HG03442 (cell line): Measurements from ENCODE around the gene MARCO.
"Not testable (repeated sequence)": the region's sequence is repeated elsewhere in the genome, so short reads cannot be mapped to it uniquely, and the experiment has no call there.

ENCODE experiments used
- ATAC-seq: cut with Tn5 transposase; IDR thresholded peaks from one replicate; pipeline ENCODE4 v1.9.1; 2021; ENCODE audit warnings: mild to moderate bottlenecking, moderate library complexity; ENCODE audit not compliant: unreplicated experiment

The MARCO gene

GRCh38 chr2:119026890-119027289, 84.9 kb downstream of the MARCO start:
- ATAC-seq = no peak

- no peak for ATAC-seq
Measured at GRCh38 chr2:119028327-119029174, 86.6 kb downstream of the MARCO start.

DNA sequence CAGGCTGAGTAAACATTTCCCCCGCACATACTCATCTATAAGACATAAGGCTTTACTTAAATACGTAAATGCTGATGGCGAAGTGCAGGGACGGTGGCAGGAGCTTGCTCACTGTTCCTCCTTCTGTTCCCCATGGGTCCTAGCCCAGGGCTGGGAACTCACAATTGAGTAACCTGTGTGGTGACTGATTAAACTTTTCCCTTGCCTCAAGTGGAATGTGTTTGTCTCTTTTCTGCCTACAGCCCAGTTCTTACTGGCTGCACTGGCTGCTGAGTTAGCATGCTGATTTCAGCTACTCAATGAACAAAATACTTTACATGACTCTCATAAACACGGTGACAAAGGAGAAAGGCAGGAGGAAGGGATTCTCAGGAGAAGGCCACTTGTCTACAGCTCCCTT, 87.3 kb downstream of the MARCO start:
- ATAC-seq = no peak

DNA sequence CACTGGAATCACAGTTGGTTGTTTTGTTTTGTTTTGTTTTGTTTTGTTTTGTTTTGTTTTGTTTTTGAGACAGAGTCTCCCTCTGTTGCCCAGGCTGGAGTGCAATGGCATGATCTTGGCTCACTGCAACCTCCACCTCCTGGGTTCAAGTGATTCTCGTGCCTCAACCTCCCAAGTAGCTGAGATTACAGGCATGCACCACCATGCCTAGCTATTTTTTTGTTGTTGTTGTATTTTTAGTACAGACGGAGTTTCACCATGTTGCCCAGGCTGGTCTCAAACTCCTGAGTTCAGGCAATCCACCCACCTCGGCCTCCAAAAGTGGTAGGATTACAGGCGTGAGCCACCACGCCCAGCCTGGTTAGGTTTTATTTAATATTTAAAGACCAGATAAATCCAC, 95.9 kb downstream of the MARCO start:
- ATAC-seq = not testable (repeated sequence)

- no peak for ATAC-seq
Measured at GRCh38 chr2:119040730-119041129, 98.7 kb downstream of the MARCO start.
